Stimulated activated CD4-positive, alpha-beta T cell treated with anti-CD3 and anti-CD28 coated beads, TNF-alpha, amount 100 ng/mL, for 24 hours (primary cell): ENCODE data around the gene AVPR1B.
"Not testable (repeated sequence)": the region's sequence is repeated elsewhere in the genome, so short reads cannot be mapped to it uniquely, and the experiment has no call there.

Experiments used
- DNase-seq, 3 experiments: peaks; one replicate each; pipeline ENCODE4 v3.0.0-alpha.2; 2020; ENCODE audit warnings: low read depth in 3 of 3

The AVPR1B gene

GRCh38 chr1:206082831-206083695, 34.1 kb downstream of the AVPR1B start:
- DNase-seq, result no peak

- DNase-seq, result no peak
These were observed 35.3 kb downstream of the AVPR1B start for GRCh38 chr1:206081856-206082255.

GRCh38 chr1:206080026-206080820, 37.0 kb downstream of the AVPR1B start:
- no peak for DNase-seq

- no peak for DNase-seq
These were observed 38.1 kb downstream of the AVPR1B start for GRCh38 chr1:206079135-206079534.

GRCh38 chr1:206075786-206076755, 41.1 kb downstream of the AVPR1B start:
- DNase-seq, result no peak

- DNase-seq, result no peak
These were observed 42.3 kb downstream of the AVPR1B start for GRCh38 chr1:206074839-206075238.

GRCh38 chr1:206070627-206071304, 46.4 kb downstream of the AVPR1B start:
- no peak for DNase-seq

- DNase-seq, result no peak
These were observed 48.9 kb downstream of the AVPR1B start for GRCh38 chr1:206068314-206068713.

- no peak for DNase-seq
These were observed 49.5 kb downstream of the AVPR1B start for GRCh38 chr1:206067486-206068227.

GRCh38 chr1:206066479-206067171, 50.6 kb downstream of the AVPR1B start:
- no peak for DNase-seq

GRCh38 chr1:206065547-206066145, 51.5 kb downstream of the AVPR1B start:
- DNase-seq, result no peak

GRCh38 chr1:206064501-206064900, 52.7 kb downstream of the AVPR1B start:
- not testable (repeated sequence) for DNase-seq

- DNase-seq, result not testable (repeated sequence)
These were observed 53.2 kb downstream of the AVPR1B start for GRCh38 chr1:206064001-206064400.

GRCh38 chr1:206062464-206062863, 54.7 kb downstream of the AVPR1B start:
- no peak for DNase-seq

GRCh38 chr1:206060844-206061243, 56.3 kb downstream of the AVPR1B start:
- no peak for DNase-seq
